Activated CD4-positive, alpha-beta T cell treated with anti-CD3 and anti-CD28 coated beads, Interleukin-2, amount 50 U/mL, for 1 hour (primary cell): ENCODE data around the gene RSU1.
"Not testable (repeated sequence)": the region's sequence is repeated elsewhere in the genome, so short reads cannot be mapped to it uniquely, and the experiment has no call there.

Source experiments
- DNase-seq: peaks from one replicate; pipeline ENCODE4 v3.0.0-alpha.2; 2020

RSU1 gene

GRCh38 chr10:16817125-16818019 lies at the start of gene RSU1:
TSS of gene RSU1 (minus strand) at chr10:16817424. CDS start at chr10:16817081, 343 bp downstream.
- peak; percentile 100 for DNase-seq

- DNase-seq, result no peak
These were observed 49.5 kb upstream of the RSU1 start for GRCh38 chr10:16866541-16867275.

- DNase-seq, result no peak
These were observed 48.5 kb upstream of the RSU1 start for GRCh38 chr10:16865766-16866165.

- no peak for DNase-seq
These were observed 46.5 kb upstream of the RSU1 start for GRCh38 chr10:16863766-16864165.

- DNase-seq, result no peak
These were observed 40.2 kb upstream of the RSU1 start for GRCh38 chr10:16857419-16857818.

- DNase-seq, result no peak
These were observed 39.3 kb upstream of the RSU1 start for GRCh38 chr10:16856567-16856966.

- DNase-seq, result no peak
These were observed 38.9 kb upstream of the RSU1 start for GRCh38 chr10:16856092-16856491.

- no peak for DNase-seq
These were observed 37.4 kb upstream of the RSU1 start for GRCh38 chr10:16854623-16855022.

GRCh38 chr10:16853809-16854208 lies 36.6 kb upstream of the RSU1 start:
- DNase-seq, result no peak

GRCh38 chr10:16853201-16853600 lies 36.0 kb upstream of the RSU1 start:
- no peak for DNase-seq

- DNase-seq, result no peak
These were observed 35.4 kb upstream of the RSU1 start for GRCh38 chr10:16852624-16853023.

GRCh38 chr10:16848562-16849154 lies 31.4 kb upstream of the RSU1 start:
- no peak for DNase-seq

GRCh38 chr10:16847644-16848043 lies 30.4 kb upstream of the RSU1 start:
- DNase-seq, result no peak

GRCh38 chr10:16845248-16845647 lies 28.0 kb upstream of the RSU1 start:
- no peak for DNase-seq

GRCh38 chr10:16843252-16843870 lies 26.1 kb upstream of the RSU1 start:
- no peak for DNase-seq

- peak; percentile 27 for DNase-seq
These were observed 18.0 kb upstream of the RSU1 start for GRCh38 chr10:16835228-16835627.

- DNase-seq, result no peak
These were observed 15.3 kb upstream of the RSU1 start for GRCh38 chr10:16832351-16833080.

- no peak for DNase-seq
These were observed 11.5 kb upstream of the RSU1 start for GRCh38 chr10:16828701-16829175.

GRCh38 chr10:16828114-16828568 lies 10.9 kb upstream of the RSU1 start:
- peak; percentile 53 for DNase-seq

- DNase-seq, result not testable (repeated sequence)
These were observed 10.2 kb upstream of the RSU1 start for GRCh38 chr10:16827474-16827873.

- no peak for DNase-seq
These were observed 5.6 kb upstream of the RSU1 start for GRCh38 chr10:16822726-16823360.

GRCh38 chr10:16822027-16822426 lies 4.8 kb upstream of the RSU1 start:
- DNase-seq, result no peak
